ENCODE measurements around the gene SNORC. TPM values are rescaled to one million over a fixed set of nuclear protein-coding genes. Genes with fewer than 3 reads are reported as not detected.
A peak's percentile ranks its signal among the peaks of the same experiment; 100 is the strongest.

The SNORC gene
- total and polyA plus RNA-seq, 2 of the 4 experiments (the other 2 are of a cell fraction), result under 0.01 to 0.67 TPM

GRCh38 chr2:232890536-232890895 lies 20.5 kb downstream of the SNORC start:
- Histone ChIP-seq H3K36me3 (ENCODE audit: control insufficient read depth, insufficient read depth, low read length) (no peaks in the 10 kb centered on the region), H3K4me1 (ENCODE audit: control insufficient read depth, insufficient read depth, low read length) (peaks cover 1% of the 10 kb centered on the region; the same call in 1 of the 2 replicates), H3K18ac (ENCODE audit: low read depth, low read length) (no peak overlapping the region), H3K27me3 (ENCODE audit: control insufficient read depth, insufficient read depth, low read length) (peaks cover 4% of the 10 kb centered on the region; the same call in 1 of the 2 replicates), H3K4me3 (ENCODE audit: insufficient read depth, low read depth, low read length) (no peak overlapping the region), H4K20me1 (ENCODE audit: insufficient read depth, low read length) (no peaks in the 10 kb centered on the region), H3K79me1 (ENCODE audit: low read depth in 1 of 2, low read length in 2 of 2) (no peaks in the 10 kb centered on the region), H2BK5ac (ENCODE audit: low read depth, low read length, poor library complexity, severe bottlenecking) (no peak overlapping the region), H2BK15ac (ENCODE audit: low read depth, low read length) (no peak overlapping the region), H4K8ac (ENCODE audit: low read depth in 2 of 2, low read length in 2 of 2) (no peak overlapping the region), H3K14ac (replicated peaks; ENCODE audit: low read depth, low read length) (no peak overlapping the region), H4K91ac (ENCODE audit: insufficient read depth, low read depth, low read length) (no peak overlapping the region), H3K23ac (ENCODE audit: low read depth, low read length) (no peak overlapping the region), H4K5ac (ENCODE audit: low read depth, low read length) (no peak overlapping the region), H3K4me2 (ENCODE audit: low read depth, low read length) (no peak overlapping the region), H2AK5ac (ENCODE audit: low read depth, low read length) (no peak overlapping the region), H2AK9ac (replicated peaks; ENCODE audit: low read depth, low read length, poor library complexity) (no peak overlapping the region), H3K9me3 (ENCODE audit: control insufficient read depth, insufficient read depth, low read length) (no peaks in the 10 kb centered on the region), H3K9me1 (ENCODE audit: insufficient read depth, low read length) (peaks cover 10% of the 10 kb centered on the region; the same call in 1 of the 2 replicates), H3K4ac (ENCODE audit: low read depth, low read length) (no peak overlapping the region), H2BK20ac (ENCODE audit: low read depth, low read length) (no peak overlapping the region), H2AFZ (replicated peaks; ENCODE audit: low read length, poor library complexity) (peak overlapping the region; percentile 74), H3K56ac (ENCODE audit: extremely low read depth, insufficient read depth, low read length) (no peak overlapping the region), H2BK120ac (ENCODE audit: low read depth, low read length) (no peak overlapping the region), H3K27ac (ENCODE audit: insufficient read depth, low read length) (no peak overlapping the region), H3K9ac (ENCODE audit: low read depth, low read length) (no peak overlapping the region)
- intact Hi-C loops (cut with micrococcal nuclease), result no loop called here
- in situ Hi-C loops (cut with MboI; ENCODE audit: low sequenced_read_pairs), result no loop called here
- BruUV-seq (replicated peaks), result no TSS peak
- WGBS, 2 experiments (ENCODE audit: extremely low coverage in 2 of 2, insufficient read length in 1 of 2), result 79% methylated on average over 10 of the region's 11 CpGs; no CpG with 5 or more reads in 1 of the 2 experiments
- no peak for ATAC-seq (ENCODE audit: low read depth)
- no peak for DNase-seq
- ChIA-PET CTCF (no interaction called here), POLR2A (ENCODE audit: unreplicated experiment) (no interaction called here)
- TF ChIP-seq, protein P1, sequence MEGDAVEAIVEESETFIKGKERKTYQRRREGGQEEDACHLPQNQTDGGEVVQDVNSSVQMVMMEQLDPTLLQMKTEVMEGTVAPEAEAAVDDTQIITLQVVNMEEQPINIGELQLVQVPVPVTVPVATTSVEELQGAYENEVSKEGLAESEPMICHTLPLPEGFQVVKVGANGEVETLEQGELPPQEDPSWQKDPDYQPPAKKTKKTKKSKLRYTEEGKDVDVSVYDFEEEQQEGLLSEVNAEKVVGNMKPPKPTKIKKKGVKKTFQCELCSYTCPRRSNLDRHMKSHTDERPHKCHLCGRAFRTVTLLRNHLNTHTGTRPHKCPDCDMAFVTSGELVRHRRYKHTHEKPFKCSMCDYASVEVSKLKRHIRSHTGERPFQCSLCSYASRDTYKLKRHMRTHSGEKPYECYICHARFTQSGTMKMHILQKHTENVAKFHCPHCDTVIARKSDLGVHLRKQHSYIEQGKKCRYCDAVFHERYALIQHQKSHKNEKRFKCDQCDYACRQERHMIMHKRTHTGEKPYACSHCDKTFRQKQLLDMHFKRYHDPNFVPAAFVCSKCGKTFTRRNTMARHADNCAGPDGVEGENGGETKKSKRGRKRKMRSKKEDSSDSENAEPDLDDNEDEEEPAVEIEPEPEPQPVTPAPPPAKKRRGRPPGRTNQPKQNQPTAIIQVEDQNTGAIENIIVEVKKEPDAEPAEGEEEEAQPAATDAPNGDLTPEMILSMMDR (conservative IDR thresholded peaks at IDR 0.05; ENCODE audit: low read depth, low read length), result no peak
- no peak for TF ChIP-seq MXI1 (IDR thresholded peaks at IDR 0.05; ENCODE audit: borderline replicate concordance, low read depth, low read length)
- TF ChIP-seq RAD21 (IDR thresholded peaks at IDR 0.05; ENCODE audit: low read length), result no peak
- no peak for TF ChIP-seq RFX5 (IDR thresholded peaks at IDR 0.05; ENCODE audit: low read depth, low read length)
- TF ChIP-seq MAFK (IDR thresholded peaks at IDR 0.05; ENCODE audit: low read depth, low read length), result no peak
- TF ChIP-seq FOS (IDR thresholded peaks at IDR 0.05; ENCODE audit: low read depth, low read length), result no peak
- TF ChIP-seq RCOR1 (IDR thresholded peaks at IDR 0.05; ENCODE audit: insufficient replicate concordance, low read length), result no peak
- no peak for TF ChIP-seq BHLHE40 (IDR thresholded peaks at IDR 0.05; ENCODE audit: low read depth, low read length)
- no peak for TF ChIP-seq CHD1 (IDR thresholded peaks at IDR 0.05; ENCODE audit: low read depth, low read length)
- TF ChIP-seq CEBPB (IDR thresholded peaks at IDR 0.05; ENCODE audit: low read depth, low read length), result no peak
- TF ChIP-seq SMC3 (IDR thresholded peaks at IDR 0.05; ENCODE audit: low read depth, low read length), result no peak
- dilution Hi-C loops (cut with HindIII; ENCODE audit: low sequenced_read_pairs, unreplicated experiment), result no loop called here
